Fibroblast of pulmonary artery (primary cell): Measurements from ENCODE around the gene RIPOR2.

Source experiments
- DNase-seq: peaks from one replicate; pipeline ENCODE4 v3.0.0-alpha.2; 2010; ENCODE audit warnings: low read depth
- H3K4me3 ChIP-seq: replicated peaks from 2 replicates; pipeline ENCODE4 v1.5.1; 2011; ENCODE audit warnings: low read depth, mild to moderate bottlenecking, control low read depth, low read length, moderate library complexity
- CTCF ChIP-seq: IDR thresholded peaks from 2 replicates; pipeline ENCODE4 v1.5.1; 2011; ENCODE audit warnings: mild to moderate bottlenecking, control low read depth, low read length, inconsistent platforms; ENCODE audit errors: missing control alignments

RIPOR2 gene

GRCh38 chr6:24856901-24857670 lies 78.7 kb downstream of the RIPOR2 start:
- no peak overlapping the region for H3K4me3 ChIP-seq
- no peak for TF ChIP-seq CTCF
- no peak for DNase-seq

- no peak overlapping the region for H3K4me3 ChIP-seq
- no peak for DNase-seq
- TF ChIP-seq CTCF: no peak
Observed at GRCh38 chr6:24856246-24856599, 79.5 kb downstream of the RIPOR2 start.

- DNase-seq: peak; percentile 86
- TF ChIP-seq CTCF: peak; percentile 84
- no peak overlapping the region for H3K4me3 ChIP-seq
Observed at GRCh38 chr6:24855395-24856245, 80.1 kb downstream of the RIPOR2 start.

GRCh38 chr6:24854077-24854666 lies 81.6 kb downstream of the RIPOR2 start:
- DNase-seq: no peak
- TF ChIP-seq CTCF: no peak
- H3K4me3 ChIP-seq: no peak overlapping the region

GRCh38 chr6:24851086-24851485 lies 84.7 kb downstream of the RIPOR2 start:
- H3K4me3 ChIP-seq: no peak overlapping the region
- no peak for DNase-seq
- no peak for TF ChIP-seq CTCF

GRCh38 chr6:24849713-24850112 lies 86.0 kb downstream of the RIPOR2 start:
- TF ChIP-seq CTCF: no peak
- H3K4me3 ChIP-seq: no peak overlapping the region
- no peak for DNase-seq
